Measurements from ENCODE around the gene TMEM140.

- TF ChIP-seq POLR2AphosphoS5 (IDR thresholded peaks at IDR 0.05; ENCODE audit: low read depth, low read length) (no peak), TAF1 (IDR thresholded peaks at IDR 0.05; ENCODE audit: borderline replicate concordance, low read depth, low read length) (no peak), POLR2A (IDR thresholded peaks at IDR 0.05; ENCODE audit: low read depth, low read length) (no peak)
Observed at GRCh38 chr7:135160858-135161653, 13.2 kb downstream of the TMEM140 start.
